Left lung (tissue), 14 donors: ENCODE measurements around the gene DNAJC5. TPM values are rescaled to one million over a fixed set of nuclear protein-coding genes. Genes with fewer than 3 reads are reported as not detected.
A peak's percentile ranks its signal among the peaks of the same experiment; 100 is the strongest.

Experiments
- ATAC-seq: fragments of 200-7000 bp; cut with Tn5 transposase; one replicate; pipeline ENCODE4 v1.9.1; 2020; ENCODE audit warnings: moderate library complexity
- DNase-seq, 4 donors: peaks; one replicate each; pipeline ENCODE4 v3.0.0-alpha.2; 2013 to 2020
- H3K27ac ChIP-seq, 2 donors: fragments of 200-600 bp; sonication (generic) in 1 of 2; one replicate each; pipeline versions ENCODE4 v1.5.0 to v1.8.0; 2020 to 2021
- H3K27me3 ChIP-seq, 2 donors: fragments of 200-600 bp; sonication (generic) in 1 of 2; one replicate each; pipeline versions ENCODE4 v1.5.0 to v1.8.0; 2020 to 2021
- H3K36me3 ChIP-seq, 2 donors: fragments of 200-600 bp; sonication (generic) in 1 of 2; one replicate each; pipeline versions ENCODE4 v1.5.0 to v1.8.0; 2020 to 2021
- H3K4me1 ChIP-seq, 2 donors: fragments of 200-600 bp; one replicate each; pipeline ENCODE4 v1.8.0; 2021
- H3K4me3 ChIP-seq, 2 donors: fragments of 200-600 bp; sonication (generic) in 1 of 2; one replicate each; pipeline versions ENCODE4 v1.5.0 to v1.8.0; 2020 to 2021; ENCODE audit warnings: mild to moderate bottlenecking in 1 of 2
- H3K9me3 ChIP-seq, 2 donors: fragments of 200-600 bp; sonication (generic) in 1 of 2; one replicate each; pipeline versions ENCODE4 v1.5.0 to v1.8.0; 2020 to 2021
- intact Hi-C, 2 donors: fragments of 100-400 bp; cut with DNase I; formaldehyde crosslinking; loops; one replicate each; pipeline versions ENCODE4 v1.11.2 to v1.14.2; 2022
- long read RNA-seq, 12 donors: library from polyadenylated mRNA in 2 of 12; unstranded in 2 of 12; transcript quantifications; one replicate each; pipeline ENCODE4 v2.0.0 and lab custom pipeline, GENCODE V29; 2019 to 2026
- polyA plus RNA-seq, 6 donors: library from polyadenylated mRNA; unstranded; fragments of 120-200 nt; gene quantifications; one replicate each; pipeline ENCODE4 v1.2.1, GENCODE V29; 2013; ENCODE audit not compliant: insufficient read length in 6 of 6
- total RNA-seq, 2 donors: library from RNA; stranded (reverse); fragmentation: NEBNext Ultra II Directional; extraction: Animal tissue kit (Norgen Biotek cat#: 25700); gene quantifications; one replicate each; pipeline ENCODE4 v1.2.1, GENCODE V29; 2021
- TF ChIP-seq, protein P1 (sequence below), 2 donors: fragments of 200-600 bp; sonication (generic) in 1 of 2; IDR thresholded peaks; one replicate each; pipeline versions ENCODE4 v1.5.0 to v1.8.0; 2021; ENCODE audit warnings: antibody characterized with exemption in 2 of 2
- donor health status: DM: no; HTN: yes; CAD: no.
- donor health status: DM: no; HTN: no; CAD: no.

DNAJC5 gene, protein sequence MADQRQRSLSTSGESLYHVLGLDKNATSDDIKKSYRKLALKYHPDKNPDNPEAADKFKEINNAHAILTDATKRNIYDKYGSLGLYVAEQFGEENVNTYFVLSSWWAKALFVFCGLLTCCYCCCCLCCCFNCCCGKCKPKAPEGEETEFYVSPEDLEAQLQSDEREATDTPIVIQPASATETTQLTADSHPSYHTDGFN
- total RNA-seq (10 to 100 TPM; 39.9 to 59.5 TPM), polyA plus RNA-seq (10 to 100 TPM; 17.5 to 30.5 (median 24.3) TPM)
- long read RNA-seq, donor 1, full-length matches to known transcripts, result 18 of 102 reads
- long read RNA-seq, donor 1, partial matches to known transcripts, result 77 of 102 reads
- long read RNA-seq, donor 1, other reads (novel, unspliced or antisense), result 7 of 102 reads
- long read RNA-seq, donor 2, full-length matches to known transcripts, result 14 of 69 reads
- long read RNA-seq, donor 2, partial matches to known transcripts, result 55 of 69 reads
- long read RNA-seq, donor 2, other reads (novel, unspliced or antisense), result 0 of 69 reads
- long read RNA-seq, donor 3, full-length matches to known transcripts, result 8 of 8 reads
- long read RNA-seq, donor 3, partial matches to known transcripts, result 0 of 8 reads
- long read RNA-seq, donor 3, other reads (novel, unspliced or antisense), result 0 of 8 reads
- long read RNA-seq, donor 4, full-length matches to known transcripts, result 2 of 7 reads
- long read RNA-seq, donor 4, partial matches to known transcripts, result 0 of 7 reads
- long read RNA-seq, donor 4, other reads (novel, unspliced or antisense), result 5 of 7 reads
- long read RNA-seq, donor 5, full-length matches to known transcripts, result 13 of 24 reads
- long read RNA-seq, donor 5, partial matches to known transcripts, result 11 of 24 reads
- long read RNA-seq, donor 5, other reads (novel, unspliced or antisense), result 0 of 24 reads
- long read RNA-seq, donor 6, full-length matches to known transcripts, result 10 of 45 reads
- long read RNA-seq, donor 6, partial matches to known transcripts, result 35 of 45 reads
- long read RNA-seq, donor 6, other reads (novel, unspliced or antisense), result 0 of 45 reads
- long read RNA-seq, donor 7, full-length matches to known transcripts, result 2 of 2 reads
- long read RNA-seq, donor 7, partial matches to known transcripts, result 0 of 2 reads
- long read RNA-seq, donor 7, other reads (novel, unspliced or antisense), result 0 of 2 reads
- long read RNA-seq, donor 8, full-length matches to known transcripts, result 10 of 10 reads
- long read RNA-seq, donor 8, partial matches to known transcripts, result 0 of 10 reads
- long read RNA-seq, donor 8, other reads (novel, unspliced or antisense), result 0 of 10 reads
- long read RNA-seq, donor 9, result 0 reads
- long read RNA-seq, donor 10, full-length matches to known transcripts, result 3 of 8 reads
- long read RNA-seq, donor 10, partial matches to known transcripts, result 1 of 8 reads
- long read RNA-seq, donor 10, other reads (novel, unspliced or antisense), result 4 of 8 reads
- long read RNA-seq, donor 11, full-length matches to known transcripts, result 42 of 141 reads
- long read RNA-seq, donor 11, partial matches to known transcripts, result 88 of 141 reads
- long read RNA-seq, donor 11, other reads (novel, unspliced or antisense), result 11 of 141 reads
- long read RNA-seq, donor 12, full-length matches to known transcripts, result 13 of 48 reads
- long read RNA-seq, donor 12, partial matches to known transcripts, result 24 of 48 reads
- long read RNA-seq, donor 12, other reads (novel, unspliced or antisense), result 11 of 48 reads

DNA sequence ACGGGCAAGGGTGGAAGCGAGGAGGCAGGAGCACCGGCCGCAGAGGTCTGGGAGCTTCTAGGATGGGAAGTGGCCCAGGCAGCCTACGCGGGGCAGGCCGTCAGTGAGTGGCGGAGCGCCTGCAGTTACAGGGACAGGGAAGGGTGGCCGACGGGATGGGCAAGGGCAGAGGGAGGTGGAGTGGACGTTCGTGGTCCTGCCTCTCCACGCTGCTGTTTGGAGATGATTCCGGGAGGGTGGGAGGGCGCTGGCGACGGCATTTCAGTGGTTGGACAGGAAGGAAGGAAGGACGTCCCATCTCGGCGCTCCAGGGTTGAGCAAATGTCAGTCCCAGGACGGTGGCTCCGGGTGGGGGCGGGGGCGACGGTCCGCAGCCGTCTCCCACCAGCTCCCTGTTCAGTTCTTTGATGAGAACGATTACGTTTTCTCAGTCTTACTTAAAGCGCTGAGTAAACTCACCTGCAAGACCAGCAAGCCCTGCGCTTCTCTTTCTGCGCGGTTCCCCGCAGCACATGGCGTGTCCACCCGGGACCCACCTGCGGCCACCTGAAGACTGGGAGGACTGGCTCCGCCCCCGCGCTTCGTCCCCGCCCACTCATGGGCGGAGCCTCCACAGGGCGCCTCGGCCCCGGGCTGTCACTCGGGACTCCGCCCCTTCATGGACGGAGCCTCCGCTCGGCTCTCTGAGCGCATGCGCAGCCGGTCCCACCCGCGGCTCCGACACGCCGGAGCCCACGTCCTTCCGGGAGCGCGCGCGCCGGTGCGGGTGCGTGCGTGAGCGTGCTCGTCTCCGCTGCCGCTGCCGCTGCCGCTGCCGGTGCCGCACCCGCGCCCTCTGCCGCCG lies at the start of gene DNAJC5:
Gene DNAJC5, plus strand, starts transcription at position 769 of the 844 bp plus-strand sequence. CDS start 33,220 bp downstream, outside the sequence.
- Histone ChIP-seq H3K27ac (peak within 1 kb of the TSS; percentile 75 to 96), H3K27me3 (no peaks in the 10 kb centered on the region), H3K4me3 (peak within 1 kb of the TSS; percentile 46 to 67), H3K4me1 (peaks cover 21 to 66% of the 10 kb centered on the region in 2 donors), H3K9me3 (no peaks in the 10 kb centered on the region), H3K36me3 (peaks cover 0 to 35% of the 10 kb centered on the region in 2 donors)
- intact Hi-C loops, result no loop called here
- DNase-seq (peak; percentile 86 to 99 (median 96)), ATAC-seq (peak; percentile 94)
- TF ChIP-seq, protein P1, sequence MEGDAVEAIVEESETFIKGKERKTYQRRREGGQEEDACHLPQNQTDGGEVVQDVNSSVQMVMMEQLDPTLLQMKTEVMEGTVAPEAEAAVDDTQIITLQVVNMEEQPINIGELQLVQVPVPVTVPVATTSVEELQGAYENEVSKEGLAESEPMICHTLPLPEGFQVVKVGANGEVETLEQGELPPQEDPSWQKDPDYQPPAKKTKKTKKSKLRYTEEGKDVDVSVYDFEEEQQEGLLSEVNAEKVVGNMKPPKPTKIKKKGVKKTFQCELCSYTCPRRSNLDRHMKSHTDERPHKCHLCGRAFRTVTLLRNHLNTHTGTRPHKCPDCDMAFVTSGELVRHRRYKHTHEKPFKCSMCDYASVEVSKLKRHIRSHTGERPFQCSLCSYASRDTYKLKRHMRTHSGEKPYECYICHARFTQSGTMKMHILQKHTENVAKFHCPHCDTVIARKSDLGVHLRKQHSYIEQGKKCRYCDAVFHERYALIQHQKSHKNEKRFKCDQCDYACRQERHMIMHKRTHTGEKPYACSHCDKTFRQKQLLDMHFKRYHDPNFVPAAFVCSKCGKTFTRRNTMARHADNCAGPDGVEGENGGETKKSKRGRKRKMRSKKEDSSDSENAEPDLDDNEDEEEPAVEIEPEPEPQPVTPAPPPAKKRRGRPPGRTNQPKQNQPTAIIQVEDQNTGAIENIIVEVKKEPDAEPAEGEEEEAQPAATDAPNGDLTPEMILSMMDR (IDR thresholded peaks at IDR 0.05), result no peak

DNA sequence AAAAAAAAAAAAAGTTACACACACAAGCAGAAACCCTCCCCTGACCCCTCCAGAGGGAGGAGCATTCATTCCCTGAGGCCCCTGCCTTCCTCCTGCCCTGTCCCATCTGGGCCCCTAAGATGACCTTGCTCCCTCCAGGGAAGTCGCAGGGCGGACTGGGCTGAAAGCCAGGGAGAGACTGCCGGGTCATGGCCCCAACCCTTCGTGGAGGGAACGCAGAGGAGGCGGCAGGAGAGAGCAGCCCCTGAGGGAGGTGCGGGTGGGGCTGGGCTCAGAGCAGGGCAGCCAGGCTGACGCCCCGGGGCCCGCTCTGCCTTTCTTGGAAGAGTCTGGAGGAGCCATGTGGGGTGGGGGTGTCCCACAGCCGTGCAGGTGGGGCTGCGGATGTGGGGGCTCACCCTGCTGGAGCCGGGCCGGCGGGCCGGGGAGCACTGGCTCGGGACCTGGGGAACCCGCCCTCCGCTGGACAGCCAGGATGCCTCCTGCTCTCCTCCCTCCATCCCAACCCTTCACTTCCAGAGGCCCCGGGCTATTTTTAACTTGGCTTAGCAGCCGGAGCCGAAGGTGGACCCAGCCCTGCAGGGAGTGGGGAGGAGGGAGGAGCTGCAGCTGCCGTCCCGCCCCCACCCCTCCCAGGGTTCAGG lies 48.7 kb upstream of the DNAJC5 start:
- intact Hi-C loops, result no loop called here
- DNase-seq (peak in 1 of 4 donors; percentile 68), ATAC-seq (peak; percentile 54)
- Histone ChIP-seq H3K27me3 (peaks cover 0 to 68% of the 10 kb centered on the region in 2 donors), H3K36me3 (no peaks in the 10 kb centered on the region), H3K9me3 (no peaks in the 10 kb centered on the region), H3K4me1 (peaks cover 7 to 37% of the 10 kb centered on the region in 2 donors), H3K27ac (peak overlapping the region in 1 of 2 donors; percentile 39), H3K4me3 (no peak overlapping the region)
- TF ChIP-seq, protein P1 (IDR thresholded peaks at IDR 0.05), result no peak

DNA sequence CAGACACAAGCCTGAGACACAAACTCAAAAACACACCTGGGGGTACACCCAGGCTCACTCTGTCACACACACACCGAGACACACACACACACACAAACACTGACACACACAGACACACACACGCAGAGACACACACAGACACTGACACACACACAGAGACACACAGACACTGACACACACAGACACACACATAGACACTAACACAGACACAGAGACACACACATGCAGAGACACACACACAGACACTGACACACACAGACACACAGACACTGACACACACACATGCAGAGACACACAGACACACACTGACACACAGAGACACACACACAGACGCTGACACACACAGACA lies 48.1 kb upstream of the DNAJC5 start:
- DNase-seq (no peak), ATAC-seq (no peak)
- peaks cover 7 to 37% of the 10 kb centered on the region in 2 donors for H3K4me1 ChIP-seq
- no peak overlapping the region for H3K27ac ChIP-seq
- H3K4me3 ChIP-seq, result no peak overlapping the region
- H3K36me3 ChIP-seq, result no peaks in the 10 kb centered on the region
- H3K9me3 ChIP-seq, result no peaks in the 10 kb centered on the region
- H3K27me3 ChIP-seq, result peaks cover 0 to 67% of the 10 kb centered on the region in 2 donors
- TF ChIP-seq, protein P1 (IDR thresholded peaks at IDR 0.05), result no peak
- intact Hi-C loops, result no loop called here
